ENCODE data around the gene TENM4.

DNA sequence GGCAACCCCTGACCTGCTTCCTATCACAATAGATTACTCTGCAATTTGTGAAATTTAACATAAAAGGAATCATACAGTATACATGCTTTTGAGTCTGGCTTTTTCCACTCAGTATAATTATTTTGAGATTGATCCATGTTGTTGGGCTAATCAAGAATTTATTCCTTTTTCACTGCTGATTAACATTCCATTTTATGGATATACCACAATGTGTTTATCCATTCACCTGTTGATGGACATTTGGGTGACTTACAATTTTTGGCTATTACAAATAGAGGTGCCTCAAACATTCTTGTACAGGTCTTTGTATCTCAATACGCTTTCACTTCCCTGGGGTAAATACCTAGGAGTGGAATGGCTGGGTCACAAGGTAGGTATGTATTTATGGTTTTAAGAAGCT lies 24.9 kb downstream of the TENM4 start:
- TF ChIP-seq, protein P1, sequence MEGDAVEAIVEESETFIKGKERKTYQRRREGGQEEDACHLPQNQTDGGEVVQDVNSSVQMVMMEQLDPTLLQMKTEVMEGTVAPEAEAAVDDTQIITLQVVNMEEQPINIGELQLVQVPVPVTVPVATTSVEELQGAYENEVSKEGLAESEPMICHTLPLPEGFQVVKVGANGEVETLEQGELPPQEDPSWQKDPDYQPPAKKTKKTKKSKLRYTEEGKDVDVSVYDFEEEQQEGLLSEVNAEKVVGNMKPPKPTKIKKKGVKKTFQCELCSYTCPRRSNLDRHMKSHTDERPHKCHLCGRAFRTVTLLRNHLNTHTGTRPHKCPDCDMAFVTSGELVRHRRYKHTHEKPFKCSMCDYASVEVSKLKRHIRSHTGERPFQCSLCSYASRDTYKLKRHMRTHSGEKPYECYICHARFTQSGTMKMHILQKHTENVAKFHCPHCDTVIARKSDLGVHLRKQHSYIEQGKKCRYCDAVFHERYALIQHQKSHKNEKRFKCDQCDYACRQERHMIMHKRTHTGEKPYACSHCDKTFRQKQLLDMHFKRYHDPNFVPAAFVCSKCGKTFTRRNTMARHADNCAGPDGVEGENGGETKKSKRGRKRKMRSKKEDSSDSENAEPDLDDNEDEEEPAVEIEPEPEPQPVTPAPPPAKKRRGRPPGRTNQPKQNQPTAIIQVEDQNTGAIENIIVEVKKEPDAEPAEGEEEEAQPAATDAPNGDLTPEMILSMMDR (IDR thresholded peaks at IDR 0.05), result no peak
- TF ChIP-seq POLR2AphosphoS5 (IDR thresholded peaks at IDR 0.05) (no peak), POLR2A (IDR thresholded peaks at IDR 0.05) (no peak)
